H1 (cell line): ENCODE results near the gene NHERF2. TPM values are rescaled to one million over a fixed set of nuclear protein-coding genes. Genes with fewer than 3 reads are reported as not detected.

Experiments
- CTCF ChIA-PET: fragments of 300-600 bp; sonication (Branson Sonifier 250); formaldehyde crosslinking; loops from one replicate; lab custom pipeline; 2021; ENCODE audit not compliant: partially characterized antibody; lab: Charles Lee
- POLR2A ChIA-PET: fragments of 300-600 bp; sonication (Branson Sonifier 250); formaldehyde crosslinking; loops from one replicate; lab custom pipeline; 2021; ENCODE audit warnings: inconsistent platforms; ENCODE audit not compliant: partially characterized antibody; lab: Charles Lee
- DNase-seq, 2 experiments: peaks; one replicate each; pipeline versions ENCODE4 v3.0.0 to v3.0.0-alpha.2; 2010 to 2022; ENCODE audit warnings: low spot score in 2 of 2, low read depth in 1 of 2, mixed read lengths in 1 of 2
- FAIRE-seq: peaks from 2 replicates; lab custom pipeline; 2011; peaks lifted over from hg19 to GRCh38; lab: Jason Lieb, UNC
- H2AFZ ChIP-seq: 2 replicates; pipeline ENCODE4 v1.8.1; 2012; ENCODE audit warnings: low read length, inconsistent platforms
- H2AK5ac ChIP-seq: 2 replicates; pipeline ENCODE4 v1.6.1; 2013; ENCODE audit warnings: low read depth, low read length
- H2BK120ac ChIP-seq: replicated peaks from 2 replicates; pipeline ENCODE3; 2013; ENCODE audit warnings: low read depth, low read length, inconsistent platforms
- H2BK12ac ChIP-seq: 2 replicates; pipeline ENCODE4 v1.6.1; 2013; ENCODE audit warnings: low read depth, low read length
- H2BK15ac ChIP-seq: 2 replicates; pipeline ENCODE4 v1.6.1; 2013; ENCODE audit warnings: low read length
- H2BK20ac ChIP-seq: 2 replicates; pipeline ENCODE4 v1.6.1; 2013; ENCODE audit warnings: low read length
- H2BK5ac ChIP-seq: 2 replicates; pipeline ENCODE4 v1.6.1; 2013; ENCODE audit warnings: low read depth, low read length
- H3K14ac ChIP-seq: 2 replicates; pipeline ENCODE4 v1.6.1; 2013; ENCODE audit warnings: inconsistent platforms; ENCODE audit not compliant: insufficient read length
- H3K18ac ChIP-seq: 2 replicates; pipeline ENCODE4 v1.6.1; 2013; ENCODE audit warnings: low read length; ENCODE audit errors: extremely low read depth
- H3K23ac ChIP-seq: 2 replicates; pipeline ENCODE4 v1.6.1; 2013; ENCODE audit warnings: inconsistent platforms; ENCODE audit not compliant: insufficient read length
- H3K23me2 ChIP-seq: 2 replicates; pipeline ENCODE4 v1.6.1; 2013; ENCODE audit warnings: low read depth, low read length
- H3K27ac ChIP-seq: 2 replicates; pipeline ENCODE4 v1.6.1; 2011; ENCODE audit warnings: low read depth, low read length, inconsistent platforms
- H3K27me3 ChIP-seq, 4 experiments: replicated peaks in 1 of 4; 1 replicate in 1 of 4; 2 replicates in 3 of 4; pipeline versions ENCODE4 v1.6.1 to v1.8.1; 2011 to 2013; ENCODE audit warnings: low read length in 3 of 4, mild to moderate bottlenecking in 3 of 4, inconsistent platforms in 2 of 4, mixed read lengths in 2 of 4, moderate library complexity in 1 of 4; ENCODE audit not compliant: control insufficient read depth in 3 of 4, insufficient read depth in 3 of 4; ENCODE audit errors: extremely low read depth in 1 of 4
- H3K36me3 ChIP-seq, 4 experiments: 2 replicates each; pipeline versions ENCODE4 v1.6.1 to v1.8.1; 2011 to 2013; ENCODE audit warnings: mild to moderate bottlenecking in 4 of 4, low read length in 3 of 4, moderate library complexity in 2 of 4, control low read depth in 1 of 4, inconsistent platforms in 1 of 4; ENCODE audit not compliant: insufficient read depth in 4 of 4, control insufficient read depth in 2 of 4
- H3K4ac ChIP-seq: replicated peaks from 2 replicates; pipeline ENCODE3; 2013; ENCODE audit warnings: low read length, low read depth, mixed read lengths, inconsistent platforms; ENCODE audit not compliant: insufficient read length
- H3K4me1 ChIP-seq, 4 experiments: replicated peaks in 1 of 4; 1 replicate in 1 of 4; 2 replicates in 3 of 4; pipeline versions ENCODE4 v1.6.1 to v1.8.1; 2011 to 2013; ENCODE audit warnings: low read length in 3 of 4, inconsistent platforms in 2 of 4, mixed read lengths in 1 of 4; ENCODE audit not compliant: insufficient read depth in 4 of 4, control insufficient read depth in 3 of 4
- H3K4me2 ChIP-seq, 2 experiments: 2 replicates each; pipeline versions ENCODE4 v1.6.1 to v1.8.1; 2011 to 2013; ENCODE audit warnings: low read depth in 2 of 2, low read length in 2 of 2, control low read depth in 1 of 2, inconsistent platforms in 1 of 2, mild to moderate bottlenecking in 1 of 2; ENCODE audit not compliant: insufficient read depth in 1 of 2
- H3K4me3 ChIP-seq, 4 experiments: fragments of 200-600, 300-600 bp in 1 of 4; sonication (generic), shearing (Covaris generic), sonication (Bioruptor Twin) in 1 of 4; 2 replicates each; pipeline versions ENCODE4 v1.5.1 to v1.8.1; 2011 to 2016; ENCODE audit warnings: low read length in 4 of 4, low read depth in 3 of 4, control low read depth in 2 of 4, inconsistent platforms in 2 of 4, mild to moderate bottlenecking in 2 of 4, mixed read lengths in 1 of 4, moderate library complexity in 1 of 4; ENCODE audit not compliant: insufficient read depth in 2 of 4; ENCODE audit errors: extremely low read depth in 1 of 4
- H3K56ac ChIP-seq: replicated peaks from 2 replicates; pipeline ENCODE3; 2013; ENCODE audit warnings: low read depth, mild to moderate bottlenecking, mixed read lengths, low read length, inconsistent platforms; ENCODE audit not compliant: insufficient read length
- H3K79me1 ChIP-seq: 2 replicates; pipeline ENCODE4 v1.6.1; 2013; ENCODE audit warnings: low read depth, low read length, control low read depth
- H3K79me2 ChIP-seq, 2 experiments: 2 replicates each; pipeline versions ENCODE4 v1.6.1 to v1.8.1; 2012 to 2013; ENCODE audit warnings: low read length in 2 of 2, mild to moderate bottlenecking in 2 of 2, inconsistent platforms in 1 of 2; ENCODE audit not compliant: insufficient read depth in 2 of 2, control insufficient read depth in 1 of 2
- H3K9ac ChIP-seq, 4 experiments: replicated peaks in 1 of 4; 1 replicate in 1 of 4; 2 replicates in 3 of 4; pipeline versions ENCODE4 v1.6.1 to v1.8.1; 2011 to 2013; ENCODE audit warnings: low read depth in 3 of 4, low read length in 3 of 4, control low read depth in 2 of 4, mild to moderate bottlenecking in 2 of 4, moderate library complexity in 2 of 4, inconsistent platforms in 1 of 4; ENCODE audit errors: extremely low read depth in 1 of 4
- H3K9me3 ChIP-seq, 2 experiments: 2 replicates each; pipeline versions ENCODE4 v1.6.1 to v1.8.1; 2012 to 2013; ENCODE audit warnings: mild to moderate bottlenecking in 2 of 2, moderate library complexity in 2 of 2, control low read depth in 1 of 2, inconsistent platforms in 1 of 2, low read depth in 1 of 2, low read length in 1 of 2, mixed read lengths in 1 of 2; ENCODE audit not compliant: insufficient read depth in 2 of 2
- H4K20me1 ChIP-seq, 2 experiments: replicated peaks in 1 of 2; 2 replicates each; pipeline versions ENCODE3 to v1.8.1; 2011 to 2013; ENCODE audit warnings: inconsistent platforms in 2 of 2, low read length in 2 of 2, mild to moderate bottlenecking in 1 of 2; ENCODE audit not compliant: insufficient read depth in 2 of 2, control insufficient read depth in 1 of 2
- H4K5ac ChIP-seq: 2 replicates; pipeline ENCODE4 v1.6.1; 2013; ENCODE audit warnings: low read length, low read depth, mixed read lengths, inconsistent platforms; ENCODE audit not compliant: insufficient read length
- H4K8ac ChIP-seq: 2 replicates; pipeline ENCODE4 v1.8.0; 2013; ENCODE audit warnings: mild to moderate bottlenecking, moderate library complexity, low read length, inconsistent platforms; ENCODE audit not compliant: insufficient read depth; ENCODE audit errors: extremely low read depth
- H4K91ac ChIP-seq: replicated peaks from 2 replicates; pipeline ENCODE3; 2013; ENCODE audit warnings: low read length, mixed read lengths, inconsistent platforms; ENCODE audit not compliant: insufficient read length
- KDM4A ChIP-seq: IDR thresholded peaks from one replicate; pipeline ENCODE4 v1.7.1; 2012; ENCODE audit warnings: low read depth, mild to moderate bottlenecking, moderate library complexity, low read length, inconsistent platforms; ENCODE audit not compliant: severe bottlenecking
- POLR2AphosphoS5 ChIP-seq: IDR thresholded peaks from 2 replicates; pipeline ENCODE4 v1.6.1; 2011; ENCODE audit warnings: low read depth, low read length
- RBBP5 ChIP-seq: IDR thresholded peaks from 2 replicates; pipeline ENCODE4 v1.7.1; 2012; ENCODE audit warnings: low read depth, mild to moderate bottlenecking, inconsistent platforms, low read length, moderate library complexity, borderline replicate concordance
- SIN3A ChIP-seq, 2 experiments: IDR thresholded peaks in 1 of 2; conservative IDR thresholded peaks in 1 of 2; 2 replicates each; pipeline ENCODE4 v1.6.1; 2011 to 2012; ENCODE audit warnings: low read length in 2 of 2, improper control_type of control experiment in 1 of 2, low read depth in 1 of 2, mild to moderate bottlenecking in 1 of 2
- SP1 ChIP-seq: IDR thresholded peaks from 2 replicates; pipeline ENCODE4 v1.6.1; 2011; ENCODE audit warnings: low read depth, low read length
- TAF1 ChIP-seq: IDR thresholded peaks from 2 replicates; pipeline ENCODE4 v1.6.1; 2011; ENCODE audit warnings: mild to moderate bottlenecking, low read depth, low read length
- WGBS, 2 experiments: shearing (Covaris generic) in 1 of 2; methylation state at CpG; one replicate each; pipeline versions ENCODE4 v1.1.6 to v1.1.7; 2013 to 2015; ENCODE audit warnings: low lambda C conversion rate in 2 of 2, mixed read lengths in 2 of 2, inconsistent platforms in 1 of 2, low coverage in 1 of 2, missing lambda C conversion rate in 1 of 2; ENCODE audit not compliant: insufficient replicate concordance in 2 of 2, insufficient coverage in 1 of 2, insufficient read length in 1 of 2; ENCODE audit errors: extremely low coverage in 1 of 2, missing lambda C conversion rate in 1 of 2; 5-methylcytosine and 5-hydroxymethylcytosine counted together
- polyA plus RNA-seq, 7 experiments: library from polyadenylated mRNA; depleted of rRNA in 3 of 7; stranded (reverse) in 5 of 7; unstranded in 2 of 7; fragments of >200 nt in 5 of 7; fragments of 200-250 nt in 2 of 7; gene quantifications; 1 replicate in 5 of 7; 2 replicates in 1 of 7; 4 replicates in 1 of 7; pipeline versions ENCODE4 v1.2.1 to v1.2.3, GENCODE V29; 2011 to 2013; ENCODE audit warnings: missing spikeins in 2 of 7, mixed read lengths in 2 of 7
- total RNA-seq: library from RNA; stranded (reverse); fragmentation: NEBNext Ultra II Directional; extraction: Animal tissue kit (Norgen Biotek cat#: 25700); gene quantifications from 2 replicates; pipeline ENCODE4 v1.2.1, GENCODE V29; 2021

Gene NHERF2
- total and polyA plus RNA-seq, 2 of the 8 experiments (the other 6 are each of a cell fraction or from before 2014, with no cell fraction given) = 13.9 to 19.3 TPM

- peaks cover 0 to 14% of the 10 kb centered on the region in 2 experiments for H4K20me1 ChIP-seq
- CTCF ChIA-PET = interaction anchor here (0.6 to 1.7 kb wide), 2 partner anchors 9 to 31 kb away, joined by 4 read pairs; no protein-coding TSS in a partner anchor
Observed at GRCh38 chr16:1985466-1986150, 41.1 kb upstream of the NHERF2 start.

More at GRCh38 chr16:1985466-1986150, 41.1 kb upstream of the NHERF2 start:
- H3K18ac ChIP-seq = no peak overlapping the region
- WGBS, 2 experiments = 91% methylated on average over 14 of the region's 14 CpGs; no CpG with 5 or more reads in 1 of the 2 experiments
- no peak overlapping the region for H4K8ac ChIP-seq
- H2BK120ac ChIP-seq = no peak overlapping the region
- no peak overlapping the region for H4K91ac ChIP-seq
- no peak overlapping the region for H2AFZ ChIP-seq
- no peak overlapping the region for H2BK20ac ChIP-seq
- no peak overlapping the region for H3K14ac ChIP-seq
- peak overlapping the region in 1 of 4 experiments; percentile 96; a peak in 3 of 8 replicates for H3K4me3 ChIP-seq
- H3K4me1 ChIP-seq = peaks cover 3 to 36% (median 21%) of the 10 kb centered on the region in 4 experiments
- POLR2A ChIA-PET = interaction anchor here (0.6 to 28.2 kb wide), 11 partner anchors 9 to 232 kb away, joined by 3 to 736 read pairs (median 4); partner anchors contain the start of genes MEIOB, NDUFB10, NTHL1 and RNF151
- DNase-seq (no peak), FAIRE-seq (no peak)
- no peak overlapping the region for H2BK5ac ChIP-seq
- no peak overlapping the region for H3K56ac ChIP-seq
- H3K9ac ChIP-seq = no peak overlapping the region
- H4K5ac ChIP-seq = no peak overlapping the region
- no peak overlapping the region for H3K27ac ChIP-seq
- H2BK15ac ChIP-seq = no peak overlapping the region
- no peak for TF ChIP-seq TAF1
- no peak for TF ChIP-seq RBBP5
- TF ChIP-seq SIN3A (conservative IDR thresholded peaks at IDR 0.05 in 1 of 2, IDR thresholded peaks at IDR 0.05 in 1 of 2; ENCODE audit: low read depth in 1 of 2, low read length in 2 of 2) = no peak
- no peak for TF ChIP-seq POLR2AphosphoS5
- TF ChIP-seq KDM4A = no peak
- no peak for TF ChIP-seq SP1
- H3K36me3 ChIP-seq = peaks cover 2 to 5% (median 3%) of the 10 kb centered on the region in 4 experiments; a peak in 3 of 8 replicates
- H2AK5ac ChIP-seq = no peak overlapping the region
- H3K4ac ChIP-seq = no peak overlapping the region
- H3K23ac ChIP-seq = no peak overlapping the region
- H3K23me2 ChIP-seq = peaks cover 22% of the 10 kb centered on the region
- H3K4me2 ChIP-seq = peak overlapping the region; percentile 58 to 85; a peak in 3 of 4 replicates
- peaks cover 9 to 42% (median 39%) of the 10 kb centered on the region in 4 experiments; a peak in 6 of 7 replicates for H3K27me3 ChIP-seq
- H3K9me3 ChIP-seq = no peaks in the 10 kb centered on the region
- H3K79me2 ChIP-seq = peaks cover 0 to 9% of the 10 kb centered on the region in 2 experiments; a peak in 1 of 4 replicates
- no peaks in the 10 kb centered on the region for H3K79me1 ChIP-seq
- no peak overlapping the region for H2BK12ac ChIP-seq
